ENCODE measurements around the gene PELI2. TPM values are rescaled to one million over a fixed set of nuclear protein-coding genes. Genes with fewer than 3 reads are reported as not detected.

The PELI2 gene
- total RNA-seq, 1 donor from 2014 or later, result 15.5 TPM

DNA sequence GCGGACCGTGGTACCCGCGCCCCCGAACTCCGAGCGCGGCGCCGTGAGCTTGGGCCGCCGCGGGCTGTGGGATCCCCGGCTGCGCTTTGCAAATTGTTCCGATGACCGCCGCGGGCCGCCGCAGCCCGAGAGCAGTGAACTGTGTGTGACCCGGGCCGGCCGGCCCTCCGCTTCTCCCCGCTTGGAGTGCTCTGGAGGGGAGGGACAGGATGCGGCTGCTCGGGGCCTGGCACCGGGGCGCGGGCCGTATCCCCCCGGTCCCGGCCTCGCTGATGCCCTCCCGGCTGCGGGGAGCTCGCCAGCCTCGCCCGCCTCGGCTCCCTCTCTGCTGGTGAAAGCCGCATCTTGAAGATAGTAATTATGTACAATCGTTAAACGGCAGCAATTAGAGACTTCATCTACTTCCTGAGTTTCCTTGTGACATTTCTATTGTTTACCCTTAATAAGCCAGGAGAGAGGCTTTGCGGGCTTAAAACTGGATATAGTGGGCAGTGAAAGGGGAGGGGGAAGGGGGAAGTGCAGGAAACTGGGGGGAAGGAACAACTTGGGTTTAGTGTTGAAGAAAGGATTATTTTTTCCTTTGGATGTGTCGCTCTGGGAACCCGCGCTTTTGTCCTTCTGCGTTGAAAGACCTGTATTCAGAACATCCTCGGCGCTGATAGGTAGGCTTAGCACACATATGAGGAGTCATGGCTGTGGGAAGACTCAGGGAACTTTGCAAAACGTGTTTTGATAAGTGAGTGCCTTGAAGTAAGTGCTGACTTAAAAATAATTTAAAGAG lies 1.2 kb downstream of the PELI2 start:
- peak; percentile 53 for DNase-seq (ENCODE audit: low spot score)

DNA sequence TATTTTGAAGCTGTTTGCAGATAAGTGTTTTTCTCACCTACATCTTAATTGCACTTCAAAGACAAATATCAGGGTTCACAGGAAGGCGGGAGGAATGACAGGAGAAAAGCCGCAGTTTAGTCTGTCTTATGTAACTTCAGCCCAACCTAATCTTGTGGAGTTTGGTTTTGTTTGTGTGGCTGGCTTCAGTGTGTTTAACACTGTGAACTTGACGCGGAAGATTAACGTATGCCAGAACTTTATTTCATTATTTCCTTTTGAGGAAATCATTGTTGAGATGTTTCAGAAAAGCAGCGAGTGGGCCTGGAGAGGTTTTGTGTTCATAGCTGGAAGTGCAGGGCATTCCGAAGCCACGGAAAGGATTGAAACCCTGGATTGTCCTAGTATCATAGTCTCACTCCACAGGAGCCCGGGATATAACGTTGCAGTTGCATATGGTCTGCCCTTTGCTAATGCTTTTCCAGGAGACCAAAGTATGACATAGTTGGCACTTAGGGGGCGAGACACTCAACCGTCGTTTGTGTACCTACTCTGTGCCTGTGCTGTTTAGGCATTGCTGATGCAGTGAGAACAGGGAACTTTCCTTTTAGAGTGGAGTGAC lies 2.0 kb downstream of the PELI2 start:
- no peak for DNase-seq (ENCODE audit: low spot score)

DNA sequence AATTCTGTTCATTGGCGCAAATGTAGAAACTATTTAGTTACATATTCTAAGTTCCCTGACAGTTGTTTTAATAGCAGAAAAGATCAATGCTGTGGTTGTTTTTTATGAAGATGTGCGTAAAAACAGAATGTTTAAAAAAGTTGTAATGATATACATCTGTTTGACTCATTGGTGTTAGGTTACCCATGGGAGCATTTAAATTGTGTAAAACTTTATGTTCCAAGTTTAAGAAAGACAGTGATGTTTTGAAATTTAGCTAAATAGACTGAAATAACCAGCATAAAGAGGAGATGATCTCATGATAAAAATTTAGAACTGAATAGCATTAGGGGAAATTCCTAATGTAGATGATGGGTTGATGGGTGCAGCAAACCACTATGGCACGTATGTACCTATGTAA lies 3.6 kb downstream of the PELI2 start:
- DNase-seq (ENCODE audit: low spot score), result no peak

- no peak for DNase-seq (ENCODE audit: low spot score)
Observed at GRCh38 chr14:56122301-56122700, 4.1 kb downstream of the PELI2 start.

GRCh38 chr14:56124327-56124726 lies 6.1 kb downstream of the PELI2 start:
- DNase-seq (ENCODE audit: low spot score), result no peak

DNA sequence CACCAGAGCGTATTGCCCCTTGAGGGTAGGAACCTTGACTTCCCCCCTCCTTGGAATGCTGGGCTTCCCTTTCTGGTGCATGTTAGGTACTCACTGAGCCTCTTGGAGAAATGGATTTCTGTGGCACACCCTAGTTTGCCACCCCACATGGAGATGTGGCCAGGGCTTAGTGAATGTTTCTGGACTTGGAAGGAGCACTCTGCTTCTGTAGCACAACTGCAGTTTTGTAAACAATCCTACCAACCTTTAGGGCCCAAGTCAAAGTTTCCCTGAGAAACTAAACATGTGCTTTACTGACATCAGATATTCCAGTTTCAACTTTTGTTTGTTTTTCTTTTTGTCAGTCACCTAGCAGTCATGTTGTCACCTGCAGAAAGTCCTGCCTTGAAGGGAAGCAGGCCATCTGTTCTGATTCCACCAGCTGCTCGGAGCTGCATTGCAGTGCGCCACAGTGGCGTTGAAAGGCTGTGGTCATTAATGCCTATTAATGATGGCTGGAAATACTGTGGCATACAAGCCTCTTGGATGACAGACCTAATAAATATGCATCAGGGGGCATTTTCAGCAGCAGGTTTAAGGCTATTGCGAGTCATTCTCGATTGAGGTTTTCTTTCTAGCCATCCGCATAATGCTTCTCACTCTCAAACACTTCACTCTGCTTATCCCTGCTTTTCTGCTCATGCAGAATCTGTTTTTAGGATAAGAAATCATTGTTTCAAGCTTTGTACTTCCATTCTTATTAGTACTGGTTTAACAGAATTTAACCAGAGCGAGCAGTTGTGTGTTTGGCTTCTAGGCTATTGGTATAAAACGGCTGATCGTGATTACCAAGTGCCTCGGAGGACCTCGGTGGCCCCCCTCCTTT lies 7.8 kb downstream of the PELI2 start:
- no peak for DNase-seq (ENCODE audit: low spot score)

- no peak for DNase-seq (ENCODE audit: low spot score)
Observed at GRCh38 chr14:56126637-56126913, 8.4 kb downstream of the PELI2 start.

DNA sequence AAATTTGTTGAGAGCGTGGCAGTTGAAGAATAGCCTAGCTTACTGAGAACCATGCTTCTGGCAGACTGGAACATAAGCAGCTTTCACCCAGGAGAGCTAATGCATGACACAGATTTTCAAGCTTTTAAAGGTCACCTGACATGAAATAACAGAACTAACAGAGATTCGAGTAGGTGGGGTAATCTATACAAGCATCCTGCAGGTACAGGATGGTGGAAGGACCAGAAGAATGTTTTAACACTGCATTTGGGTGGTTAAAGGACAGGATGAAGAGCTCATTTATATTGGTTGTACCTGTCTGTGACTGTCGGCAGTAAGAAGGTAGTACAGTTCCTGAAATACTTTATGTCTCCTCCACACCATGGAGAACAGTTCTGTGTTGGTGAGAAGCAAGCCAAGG lies 8.9 kb downstream of the PELI2 start:
- DNase-seq (ENCODE audit: low spot score), result no peak

GRCh38 chr14:56129092-56129491 lies 10.9 kb downstream of the PELI2 start:
- no peak for DNase-seq (ENCODE audit: low spot score)

DNA sequence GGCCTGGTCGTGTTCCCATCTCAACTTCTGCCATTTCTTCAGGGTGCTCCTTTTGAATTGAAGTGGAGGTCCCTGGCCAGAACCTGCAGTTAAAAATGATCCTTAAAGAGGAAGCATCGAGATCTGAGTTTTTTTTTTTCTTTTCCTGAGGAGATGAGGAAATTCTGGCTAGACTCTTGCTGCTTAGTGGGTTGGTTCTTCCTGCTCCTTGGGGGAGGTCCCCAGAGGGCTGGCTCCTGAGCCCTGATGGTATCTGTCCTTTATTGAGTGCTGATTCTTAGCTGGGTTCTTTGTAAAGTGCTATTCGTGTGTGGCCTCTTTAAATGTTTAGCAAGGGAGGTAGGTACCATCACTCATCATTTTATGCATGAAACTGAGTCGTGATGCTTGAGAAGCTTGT lies 11.7 kb downstream of the PELI2 start:
- no peak for DNase-seq (ENCODE audit: low spot score)

DNA sequence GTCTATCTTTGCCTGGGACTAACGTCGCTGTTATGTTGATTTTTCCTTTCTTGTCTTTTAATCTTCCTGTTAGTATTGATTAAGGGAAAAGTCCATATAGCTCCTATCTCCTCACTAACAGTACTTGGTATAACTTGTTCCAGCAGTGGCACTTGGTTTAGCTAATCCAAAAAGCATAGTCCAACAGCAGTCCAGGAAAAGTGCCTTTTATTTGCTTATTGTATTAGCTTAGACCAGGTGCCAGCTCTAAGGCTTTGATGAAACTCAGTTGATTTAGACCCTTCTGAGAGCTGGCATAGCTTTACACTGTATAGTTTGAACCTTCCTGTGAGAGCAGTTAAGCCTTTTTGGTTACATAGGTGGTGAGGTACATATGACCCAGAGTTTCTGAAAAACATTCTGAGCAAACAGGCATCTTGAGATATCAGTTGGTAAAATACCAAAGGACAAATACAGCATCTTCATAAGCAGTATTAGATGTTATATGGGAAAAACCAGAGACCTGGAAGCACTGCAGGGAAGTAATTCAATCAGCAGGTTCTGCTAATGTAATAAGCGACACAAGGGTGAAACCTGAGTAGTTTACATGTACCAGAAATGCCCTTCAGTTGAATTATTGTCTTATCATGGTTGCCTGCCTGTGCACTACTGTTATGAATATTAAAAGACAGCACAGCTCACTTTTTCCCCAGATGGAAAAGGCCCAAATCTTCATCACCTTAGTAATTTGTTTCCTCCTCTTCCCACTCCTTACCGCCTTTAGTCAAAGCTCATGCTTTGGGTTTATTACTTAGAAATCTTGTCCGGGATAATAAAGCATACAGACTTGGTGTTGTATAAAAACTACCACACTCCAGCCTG lies 13.0 kb downstream of the PELI2 start:
- DNase-seq (ENCODE audit: low spot score), result no peak

DNA sequence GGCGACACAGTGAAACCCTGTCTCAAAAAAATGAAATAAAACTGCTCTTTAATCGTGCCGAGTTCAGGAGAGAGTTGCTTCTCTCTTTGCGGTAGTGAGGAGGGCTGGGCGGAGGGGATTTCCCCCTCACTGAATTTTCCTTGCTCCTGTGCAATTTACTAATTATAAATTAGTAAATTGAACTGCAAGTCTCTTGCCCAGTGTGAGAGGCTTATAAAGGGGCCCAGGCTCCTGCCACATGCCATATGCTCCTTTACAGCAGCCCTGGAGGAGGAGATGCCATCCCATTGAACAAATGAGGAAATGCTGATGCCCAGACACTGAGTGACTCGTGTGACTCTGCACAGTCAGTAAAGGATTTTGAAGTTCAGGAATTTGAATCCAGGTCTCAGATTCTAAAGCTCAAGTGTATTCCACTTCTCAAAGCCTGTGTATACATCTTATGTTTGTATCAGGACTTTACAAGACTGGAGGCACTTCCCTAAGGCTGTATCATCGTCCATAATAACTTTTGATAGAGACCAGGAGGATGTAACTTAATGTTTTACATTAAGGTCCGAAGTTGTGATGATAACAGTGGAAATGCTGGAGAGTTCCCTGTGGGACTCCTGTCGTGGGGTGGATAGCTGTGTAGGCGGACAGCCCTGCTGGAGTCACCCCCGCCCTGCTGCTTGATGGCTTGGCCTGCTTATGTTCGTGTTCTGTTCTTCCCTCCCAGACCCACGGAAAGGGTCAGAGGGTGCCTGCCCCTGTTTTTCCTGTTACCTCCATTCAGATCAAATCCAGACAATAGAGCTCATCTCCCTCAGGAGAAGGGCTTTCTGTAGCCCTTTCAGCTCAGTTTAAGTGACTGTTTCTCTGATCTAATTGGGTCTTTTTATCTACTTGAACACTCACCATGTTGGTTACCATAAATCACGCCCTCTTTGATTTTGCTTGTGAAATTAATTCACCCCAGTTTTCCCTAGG lies 13.9 kb downstream of the PELI2 start:
- DNase-seq (ENCODE audit: low spot score), result no peak

DNA sequence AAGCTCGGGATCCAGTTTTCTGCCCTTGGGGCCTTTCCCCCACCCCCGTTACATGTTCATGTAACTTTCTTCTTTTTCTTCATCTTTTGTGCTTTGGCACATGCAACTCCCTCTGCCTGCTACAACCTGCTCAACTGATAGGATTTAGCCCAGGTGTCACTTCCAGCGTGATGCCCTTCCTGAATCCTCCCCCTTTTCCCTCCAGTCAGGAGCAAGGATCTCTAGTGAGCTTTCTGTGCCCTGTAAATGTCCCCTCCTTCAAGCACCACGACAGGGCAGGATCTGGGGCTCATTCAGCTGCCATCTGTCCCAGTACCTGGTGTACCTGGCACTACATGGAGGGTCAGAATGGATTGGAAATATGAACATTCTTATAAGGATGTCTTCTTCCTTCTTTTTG lies 15.3 kb downstream of the PELI2 start:
- no peak for DNase-seq (ENCODE audit: low spot score)

DNA sequence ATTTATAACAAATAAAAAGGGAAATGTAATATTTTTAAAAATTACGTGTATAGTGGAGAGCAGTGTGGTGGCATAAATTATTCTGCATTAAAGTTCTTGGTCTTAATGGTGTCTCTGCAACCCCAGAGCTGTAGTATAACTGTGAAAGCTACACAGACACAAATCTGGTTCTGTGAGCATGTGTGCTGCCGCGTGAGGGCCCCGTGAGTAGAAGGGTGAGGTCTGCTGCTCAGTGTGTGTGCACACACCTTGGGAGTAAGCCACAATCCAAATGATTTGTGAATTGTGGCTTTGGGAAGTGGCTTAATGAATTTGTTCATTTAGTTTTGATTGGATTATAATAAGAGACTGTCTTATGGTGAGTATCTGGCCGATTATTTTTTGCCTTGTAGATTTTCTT lies 16.8 kb downstream of the PELI2 start:
- no peak for DNase-seq (ENCODE audit: low spot score)

DNA sequence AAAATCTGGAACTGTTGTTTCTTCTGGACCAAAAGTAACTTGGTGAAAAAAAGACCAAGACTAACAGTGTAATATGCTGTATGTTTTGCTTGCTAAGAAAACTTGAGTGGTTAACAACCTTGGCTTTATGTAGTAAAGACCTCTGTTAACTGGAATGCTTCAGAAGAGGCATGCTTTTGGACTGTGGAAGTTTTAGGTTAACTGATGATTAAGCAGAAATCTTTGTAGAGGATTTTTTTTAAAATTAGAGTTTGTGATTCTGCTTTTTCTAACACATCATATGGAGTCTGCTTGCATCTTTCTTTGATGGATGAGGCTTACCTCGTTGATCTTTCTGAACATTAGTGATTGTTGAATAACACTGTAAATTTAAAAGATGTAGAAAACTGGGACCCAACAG lies 17.5 kb downstream of the PELI2 start:
- no peak for DNase-seq (ENCODE audit: low spot score)

DNA sequence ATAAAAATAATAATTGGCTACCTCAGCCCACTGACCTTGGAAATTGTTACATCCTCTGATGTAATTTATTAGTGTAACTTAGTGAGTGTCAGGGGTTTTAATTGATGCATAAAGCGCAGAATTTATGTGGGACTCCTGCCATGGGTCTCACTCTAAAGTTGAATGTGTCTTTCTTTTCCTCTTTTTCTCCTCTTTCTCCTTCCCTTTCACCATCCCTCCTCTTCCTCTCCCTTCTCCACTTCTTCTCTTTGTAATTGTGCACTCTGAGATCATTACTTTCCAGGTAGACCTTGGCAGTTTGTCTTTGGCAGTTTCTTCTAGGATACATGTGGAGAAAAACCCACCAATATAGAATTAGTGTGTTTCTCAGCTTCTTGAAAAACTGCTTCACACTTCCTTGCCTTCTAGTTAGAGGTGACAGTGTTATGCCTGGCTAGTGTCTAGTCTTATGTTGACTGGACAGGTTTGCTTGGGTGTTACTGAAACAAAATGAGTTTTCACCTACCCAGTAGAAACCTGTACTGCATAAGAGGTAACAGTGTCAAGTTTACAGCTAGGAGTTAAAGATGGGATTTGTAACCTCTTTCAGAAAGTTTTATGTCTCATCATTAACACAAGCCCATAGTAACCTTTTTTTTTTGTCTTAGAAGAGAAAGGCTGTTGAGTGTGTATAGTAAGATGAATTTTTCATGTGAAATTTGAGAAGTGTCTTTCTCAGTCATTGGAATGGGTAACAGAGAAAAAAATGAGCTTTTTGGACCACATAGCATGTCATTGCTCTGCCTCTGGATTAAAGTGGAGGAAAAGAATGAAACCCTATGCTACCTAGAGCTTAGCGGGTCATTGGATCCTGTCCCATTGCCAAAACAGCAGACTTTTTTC lies 18.6 kb downstream of the PELI2 start:
- DNase-seq (ENCODE audit: low spot score), result no peak

DNA sequence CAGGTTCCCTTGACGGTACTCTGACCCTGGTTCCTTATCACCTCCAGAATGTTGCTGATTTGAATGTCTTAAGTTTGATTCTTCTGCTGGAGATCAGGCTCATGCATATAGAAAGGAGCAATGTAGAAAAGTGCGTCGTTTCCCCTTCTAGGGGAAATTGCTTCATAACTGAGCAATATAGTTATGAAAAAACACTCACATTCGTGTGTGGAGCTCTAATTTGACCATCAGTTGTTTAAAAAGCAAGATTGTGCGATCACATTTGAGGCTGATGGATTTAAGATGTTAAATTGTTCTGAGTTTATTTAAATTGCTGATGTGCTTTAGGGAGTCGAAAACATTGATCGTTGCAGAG lies 19.2 kb downstream of the PELI2 start:
- DNase-seq (ENCODE audit: low spot score), result no peak

DNA sequence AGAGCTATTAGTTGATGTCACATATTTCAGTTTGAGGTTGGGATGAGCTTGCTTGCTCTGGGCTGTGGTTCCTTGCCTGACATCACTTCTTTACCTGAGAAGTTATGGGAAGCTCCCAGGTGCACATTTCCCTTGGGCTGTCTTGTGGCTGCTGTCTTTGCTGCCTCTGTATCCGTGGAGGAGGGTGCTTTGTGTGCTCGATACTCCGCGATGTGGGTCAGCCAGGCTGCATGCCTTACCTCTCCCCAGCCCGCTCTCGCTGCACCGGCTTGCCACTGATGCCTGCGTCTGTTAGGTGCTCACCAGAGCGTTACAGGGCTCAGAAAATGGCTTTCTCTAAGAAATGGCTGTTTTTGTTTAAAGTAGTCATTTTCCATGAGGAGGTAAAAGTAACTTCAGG lies 19.6 kb downstream of the PELI2 start:
- no peak for DNase-seq (ENCODE audit: low spot score)

- DNase-seq (ENCODE audit: low spot score), result no peak
Observed at GRCh38 chr14:56138928-56139327, 20.7 kb downstream of the PELI2 start.

- DNase-seq (ENCODE audit: low spot score), result no peak
Observed at GRCh38 chr14:56142314-56142713, 24.1 kb downstream of the PELI2 start.
